Liver (tissue), 3 donors: ENCODE results near the gene SARM1.

Experiments used
- GABPA ChIP-seq, 2 donors: IDR thresholded peaks in 1 of 2; conservative IDR thresholded peaks in 1 of 2; 2 replicates each; pipeline ENCODE4 v1.6.1; 2016; ENCODE audit warnings: antibody characterized with exemption in 2 of 2, mild to moderate bottlenecking in 1 of 2, moderate library complexity in 1 of 2
- HNF4G ChIP-seq: IDR thresholded peaks from 2 replicates; pipeline ENCODE4 v1.6.1; 2016; ENCODE audit warnings: antibody characterized with exemption
- RAD21 ChIP-seq, 2 donors: IDR thresholded peaks; 2 replicates each; pipeline ENCODE4 v1.6.1; 2016; ENCODE audit warnings: antibody characterized with exemption in 2 of 2, mild to moderate bottlenecking in 2 of 2
- RXRA ChIP-seq, 2 donors: IDR thresholded peaks; 2 replicates each; pipeline ENCODE4 v1.6.1; 2017 to 2018; ENCODE audit warnings: antibody characterized with exemption in 2 of 2, mild to moderate bottlenecking in 1 of 2
- TAF1 ChIP-seq: conservative IDR thresholded peaks from 2 replicates; pipeline ENCODE4 v1.6.1; 2016; ENCODE audit warnings: antibody characterized with exemption, mild to moderate bottlenecking
- YY1 ChIP-seq: IDR thresholded peaks from 2 replicates; pipeline ENCODE4 v1.6.1; 2016; ENCODE audit warnings: antibody characterized with exemption, mild to moderate bottlenecking
- TF ChIP-seq, protein P1 (sequence below): fragments of 150-350 bp; IDR thresholded peaks from 2 replicates; pipeline ENCODE4 v1.5.1; 2017; ENCODE audit warnings: improper control_type of control experiment, low read depth, low read length; ENCODE audit not compliant: missing input control
- TF ChIP-seq, protein P2 (sequence below): IDR thresholded peaks from 2 replicates; pipeline ENCODE4 v1.6.1; 2016; ENCODE audit warnings: antibody characterized with exemption
- donor health status: healthy.
- donor health status: healthy.

DNA sequence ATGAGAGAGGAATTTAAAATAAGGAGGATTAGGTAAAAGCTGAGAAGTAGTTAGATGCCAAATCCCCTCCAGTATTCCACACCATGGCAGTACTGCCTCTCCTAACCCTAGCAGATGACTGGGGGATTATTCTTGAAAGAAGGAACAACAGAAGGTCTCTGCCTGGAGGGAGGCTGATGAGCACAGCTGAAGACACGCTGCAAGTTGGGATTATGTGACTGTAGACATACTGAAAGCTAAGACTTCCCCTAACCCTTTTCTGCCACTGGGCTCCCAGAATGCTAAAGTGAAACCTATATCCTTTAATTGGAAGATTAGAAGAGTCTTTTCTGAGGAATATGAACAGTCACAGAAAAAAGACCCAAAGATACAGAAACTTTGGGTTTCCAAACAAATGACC, 62.2 kb downstream of the SARM1 start:
- TF ChIP-seq, protein P1, sequence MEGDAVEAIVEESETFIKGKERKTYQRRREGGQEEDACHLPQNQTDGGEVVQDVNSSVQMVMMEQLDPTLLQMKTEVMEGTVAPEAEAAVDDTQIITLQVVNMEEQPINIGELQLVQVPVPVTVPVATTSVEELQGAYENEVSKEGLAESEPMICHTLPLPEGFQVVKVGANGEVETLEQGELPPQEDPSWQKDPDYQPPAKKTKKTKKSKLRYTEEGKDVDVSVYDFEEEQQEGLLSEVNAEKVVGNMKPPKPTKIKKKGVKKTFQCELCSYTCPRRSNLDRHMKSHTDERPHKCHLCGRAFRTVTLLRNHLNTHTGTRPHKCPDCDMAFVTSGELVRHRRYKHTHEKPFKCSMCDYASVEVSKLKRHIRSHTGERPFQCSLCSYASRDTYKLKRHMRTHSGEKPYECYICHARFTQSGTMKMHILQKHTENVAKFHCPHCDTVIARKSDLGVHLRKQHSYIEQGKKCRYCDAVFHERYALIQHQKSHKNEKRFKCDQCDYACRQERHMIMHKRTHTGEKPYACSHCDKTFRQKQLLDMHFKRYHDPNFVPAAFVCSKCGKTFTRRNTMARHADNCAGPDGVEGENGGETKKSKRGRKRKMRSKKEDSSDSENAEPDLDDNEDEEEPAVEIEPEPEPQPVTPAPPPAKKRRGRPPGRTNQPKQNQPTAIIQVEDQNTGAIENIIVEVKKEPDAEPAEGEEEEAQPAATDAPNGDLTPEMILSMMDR, result no peak
- TF ChIP-seq TAF1, result no peak
- TF ChIP-seq RXRA (IDR thresholded peaks at IDR 0.05), result no peak
- TF ChIP-seq, protein P2, sequence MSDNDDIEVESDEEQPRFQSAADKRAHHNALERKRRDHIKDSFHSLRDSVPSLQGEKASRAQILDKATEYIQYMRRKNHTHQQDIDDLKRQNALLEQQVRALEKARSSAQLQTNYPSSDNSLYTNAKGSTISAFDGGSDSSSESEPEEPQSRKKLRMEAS, result no peak
- no peak for TF ChIP-seq GABPA (IDR thresholded peaks at IDR 0.05 in 1 of 2, conservative IDR thresholded peaks at IDR 0.05 in 1 of 2)
- no peak for TF ChIP-seq RAD21 (IDR thresholded peaks at IDR 0.05)
- TF ChIP-seq HNF4G, result no peak
- TF ChIP-seq YY1, result no peak
